HG03108 (cell line): ENCODE measurements around the gene KCTD8.
"Not testable (repeated sequence)": the region's sequence is repeated elsewhere in the genome, so short reads cannot be mapped to it uniquely, and the experiment has no call there.

Experiments
- ATAC-seq: cut with Tn5 transposase; IDR thresholded peaks from one replicate; pipeline ENCODE4 v1.9.1; 2021; ENCODE audit warnings: moderate library complexity; ENCODE audit not compliant: unreplicated experiment

KCTD8 gene

GRCh38 chr4:44342800-44343199 is 105.8 kb downstream of the KCTD8 start:
- ATAC-seq: no peak

- no peak for ATAC-seq
Observed at GRCh38 chr4:44326741-44327140, 121.9 kb downstream of the KCTD8 start.

- ATAC-seq: no peak
Observed at GRCh38 chr4:44320833-44321232, 127.8 kb downstream of the KCTD8 start.

GRCh38 chr4:44319129-44319528 is 129.5 kb downstream of the KCTD8 start:
- no peak for ATAC-seq

- ATAC-seq: no peak
Observed at GRCh38 chr4:44313702-44314101, 134.9 kb downstream of the KCTD8 start.

- no peak for ATAC-seq
Observed at GRCh38 chr4:44287505-44287904, 161.1 kb downstream of the KCTD8 start.

GRCh38 chr4:44279469-44279868 is 169.1 kb downstream of the KCTD8 start:
- ATAC-seq: no peak

GRCh38 chr4:44279066-44279465 is 169.5 kb downstream of the KCTD8 start:
- no peak for ATAC-seq

- ATAC-seq: no peak
Observed at GRCh38 chr4:44257461-44257860, 191.1 kb downstream of the KCTD8 start.

- no peak for ATAC-seq
Observed at GRCh38 chr4:44256414-44256813, 192.2 kb downstream of the KCTD8 start.

GRCh38 chr4:44237643-44238042 is 211.0 kb downstream of the KCTD8 start:
- ATAC-seq: no peak

- ATAC-seq: no peak
Observed at GRCh38 chr4:44235897-44236296, 212.7 kb downstream of the KCTD8 start.

GRCh38 chr4:44232262-44232661 is 216.3 kb downstream of the KCTD8 start:
- ATAC-seq: no peak

GRCh38 chr4:44231006-44231405 is 217.6 kb downstream of the KCTD8 start:
- ATAC-seq: no peak

GRCh38 chr4:44228326-44228725 is 220.3 kb downstream of the KCTD8 start:
- ATAC-seq: no peak

GRCh38 chr4:44221407-44221806 is 227.2 kb downstream of the KCTD8 start:
- ATAC-seq: no peak

- no peak for ATAC-seq
Observed at GRCh38 chr4:44210750-44211149, 237.9 kb downstream of the KCTD8 start.

- no peak for ATAC-seq
Observed at GRCh38 chr4:44196796-44197195, 251.8 kb downstream of the KCTD8 start.

GRCh38 chr4:44194365-44194764 is 254.2 kb downstream of the KCTD8 start:
- no peak for ATAC-seq

GRCh38 chr4:44186850-44187246 is 261.8 kb downstream of the KCTD8 start:
- no peak for ATAC-seq

GRCh38 chr4:44186096-44186849 is 262.3 kb downstream of the KCTD8 start:
- ATAC-seq: no peak

- ATAC-seq: not testable (repeated sequence)
Observed at GRCh38 chr4:44181491-44182349, 266.9 kb downstream of the KCTD8 start.
